ENCODE measurements around the gene C5orf47. TPM values are rescaled to one million over a fixed set of nuclear protein-coding genes. Genes with fewer than 3 reads are reported as not detected.

The C5orf47 gene
- total RNA-seq, 2 experiments from 2014 or later: not detected

DNA sequence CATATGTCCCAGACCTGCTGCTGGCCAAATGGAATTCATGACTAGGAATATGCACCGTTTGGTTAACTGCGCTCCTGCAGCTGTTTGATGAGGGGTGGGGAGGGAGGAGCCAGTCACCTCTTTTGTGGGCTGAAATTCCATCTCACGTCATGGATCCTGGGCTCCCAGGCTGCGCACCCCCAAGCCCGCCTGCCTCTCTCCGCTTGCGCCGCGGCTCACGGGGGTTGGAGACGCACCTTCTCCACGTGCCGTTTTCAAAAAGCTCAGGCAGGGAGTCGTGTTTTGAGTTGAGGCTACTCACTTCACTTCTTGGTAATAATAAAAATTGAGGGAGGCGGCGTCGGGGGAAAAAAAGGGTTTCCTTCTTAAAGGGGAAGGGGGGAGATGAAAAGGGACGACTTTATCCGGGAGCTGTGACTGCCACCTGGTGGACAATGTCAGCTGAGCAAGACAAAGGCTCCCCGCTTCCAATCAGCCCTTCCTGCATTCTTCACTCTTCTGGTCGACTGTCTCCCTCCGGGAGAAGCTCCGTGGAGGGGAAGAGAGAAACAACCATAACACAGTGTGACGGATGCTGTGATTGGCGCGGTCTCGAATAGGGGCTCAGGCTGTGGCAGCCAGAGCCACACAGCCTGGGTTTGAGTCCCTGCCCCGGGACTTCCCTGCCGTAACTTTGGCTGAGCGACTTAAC lies 15.9 kb upstream of the C5orf47 start:
- CTCF ChIA-PET: interaction anchor here (0.6 to 3.7 kb wide), 22 partner anchors 10 to 819 kb away, joined by 3 to 57 read pairs (median 3); partner anchors contain the start of genes BOD1 and CPEB4
- peaks cover 8% of the 10 kb centered on the region for H3K27me3 Mint-ChIP-seq (ENCODE audit: low read depth)
- peak overlapping the region; percentile 47 for H3K27ac Mint-ChIP-seq
- peaks cover 8% of the 10 kb centered on the region for H3K4me1 Mint-ChIP-seq (ENCODE audit: low read depth)
- DNase-seq: peak; percentile 90
- peak overlapping the region; percentile 71 for H3K4me3 Mint-ChIP-seq
- H3K36me3 Mint-ChIP-seq (ENCODE audit: low read depth): no peaks in the 10 kb centered on the region
- no peaks in the 10 kb centered on the region for H3K9me3 Mint-ChIP-seq
- intact Hi-C loops (cut with micrococcal nuclease): loop anchor here (1.0 to 10.0 kb wide), 7 partner anchors 55 to 679 kb away; partner anchors contain the start of gene CPEB4

- CTCF ChIA-PET: interaction anchor here (0.8 to 3.7 kb wide), 20 partner anchors 11 to 820 kb away, joined by 3 to 57 read pairs (median 3); partner anchors contain the start of genes BOD1 and CPEB4
- H3K4me1 Mint-ChIP-seq (ENCODE audit: low read depth): peaks cover 8% of the 10 kb centered on the region
- H3K36me3 Mint-ChIP-seq (ENCODE audit: low read depth): no peaks in the 10 kb centered on the region
- peak overlapping the region; percentile 47 for H3K27ac Mint-ChIP-seq
- intact Hi-C loops (cut with micrococcal nuclease): loop anchor here (1.0 to 10.0 kb wide), 7 partner anchors 55 to 679 kb away; partner anchors contain the start of gene CPEB4
- peaks cover 10% of the 10 kb centered on the region for H3K27me3 Mint-ChIP-seq (ENCODE audit: low read depth)
- peak overlapping the region; percentile 71 for H3K4me3 Mint-ChIP-seq
- DNase-seq: peak; percentile 23
- no peaks in the 10 kb centered on the region for H3K9me3 Mint-ChIP-seq
Measured at GRCh38 chr5:173973616-173973969, 15.4 kb upstream of the C5orf47 start.

DNA sequence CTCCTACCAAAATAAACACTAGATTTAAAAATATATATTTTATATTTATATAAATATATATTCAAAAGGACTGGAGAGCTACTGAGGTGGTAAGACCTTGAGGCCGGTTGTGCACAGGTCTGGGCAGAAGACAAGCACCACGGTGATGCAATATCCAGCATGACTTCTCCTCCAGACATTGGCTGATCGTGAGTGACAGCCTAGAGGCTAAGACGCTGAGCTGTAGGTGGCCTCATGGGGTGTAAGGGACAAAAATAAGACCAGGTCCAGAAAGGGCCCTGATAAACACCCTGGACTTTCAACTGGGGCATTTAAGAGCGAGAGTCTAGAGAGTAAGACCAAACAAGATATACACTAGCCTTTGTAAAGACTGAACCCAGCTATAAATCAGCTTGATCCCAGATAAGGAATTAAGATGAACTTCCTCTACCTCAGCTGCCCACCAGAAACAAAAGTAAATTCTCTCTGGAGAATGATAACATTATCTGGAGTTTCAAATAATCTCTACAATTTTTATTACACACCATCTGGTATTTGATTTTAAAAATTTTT lies 14.2 kb upstream of the C5orf47 start:
- CTCF ChIA-PET: interaction anchor here (1.1 to 3.7 kb wide), 3 partner anchors 352 to 383 kb away, joined by 3 to 57 read pairs (median 10); partner anchors contain the start of gene BOD1
- H3K27ac Mint-ChIP-seq: no peak overlapping the region
- peaks cover 8% of the 10 kb centered on the region for H3K4me1 Mint-ChIP-seq (ENCODE audit: low read depth)
- intact Hi-C loops (cut with micrococcal nuclease): loop anchor here (10.0 kb wide), 1 partner anchor 640 kb away; no protein-coding TSS in a partner anchor
- H3K27me3 Mint-ChIP-seq (ENCODE audit: low read depth): peaks cover 14% of the 10 kb centered on the region
- no peak for DNase-seq
- no peaks in the 10 kb centered on the region for H3K36me3 Mint-ChIP-seq (ENCODE audit: low read depth)
- H3K4me3 Mint-ChIP-seq: no peak overlapping the region
- H3K9me3 Mint-ChIP-seq: no peaks in the 10 kb centered on the region

GRCh38 chr5:173981185-173981761 lies 7.7 kb upstream of the C5orf47 start:
- CTCF ChIA-PET: interaction anchor here (1.0 kb wide), 1 partner anchor 363 kb away, joined by 3 read pairs; no protein-coding TSS in a partner anchor
- Mint-ChIP-seq H3K4me3 (no peak overlapping the region), H3K36me3 (ENCODE audit: low read depth) (no peaks in the 10 kb centered on the region), H3K9me3 (no peaks in the 10 kb centered on the region), H3K27ac (no peak overlapping the region), H3K4me1 (ENCODE audit: low read depth) (no peaks in the 10 kb centered on the region), H3K27me3 (ENCODE audit: low read depth) (peaks cover 27% of the 10 kb centered on the region)
- DNase-seq: no peak
- intact Hi-C loops (cut with micrococcal nuclease): no loop called here

GRCh38 chr5:173984218-173984617 lies 4.8 kb upstream of the C5orf47 start:
- H3K36me3 Mint-ChIP-seq (ENCODE audit: low read depth): no peaks in the 10 kb centered on the region
- DNase-seq: no peak

DNA sequence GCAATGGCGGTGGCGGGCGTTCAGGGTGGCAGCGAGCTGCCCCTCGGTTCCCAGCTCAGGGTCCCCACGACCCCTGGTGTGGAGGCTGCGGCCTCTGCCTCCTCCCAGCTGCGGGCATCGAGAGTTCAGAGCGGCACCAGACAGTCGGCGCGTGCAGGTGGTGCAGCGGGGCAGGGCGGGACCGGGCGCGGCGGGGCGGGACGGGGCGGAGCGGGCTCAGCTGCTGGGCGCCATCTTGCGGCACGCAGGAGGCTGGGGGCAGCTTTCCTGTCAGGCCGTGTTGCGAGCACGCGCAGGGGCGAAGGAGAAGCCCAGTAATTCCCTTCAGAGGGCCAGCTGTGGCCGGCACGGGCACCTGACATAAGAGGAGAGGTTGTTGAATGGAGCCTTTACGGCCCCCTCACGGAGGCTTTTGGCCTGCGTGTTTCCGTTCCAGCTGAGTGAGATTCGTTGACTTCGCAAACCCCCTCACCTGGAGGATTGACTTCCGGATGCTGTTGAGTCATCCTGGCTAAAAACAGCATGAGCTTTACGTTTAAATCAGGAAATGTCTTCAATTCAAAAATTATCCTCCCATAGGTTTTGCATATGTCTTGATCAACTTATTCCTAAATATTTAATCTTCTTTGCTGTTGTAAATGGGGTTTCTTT lies 587 bp downstream of the C5orf47 start:
- H3K36me3 Mint-ChIP-seq (ENCODE audit: low read depth): no peaks in the 10 kb centered on the region

More at GRCh38 chr5:173984218-173984617, 4.8 kb upstream of the C5orf47 start:
- Mint-ChIP-seq H3K27ac (no peak overlapping the region), H3K9me3 (no peaks in the 10 kb centered on the region), H3K4me3 (no peak overlapping the region), H3K27me3 (ENCODE audit: low read depth) (peaks cover 19% of the 10 kb centered on the region), H3K4me1 (ENCODE audit: low read depth) (no peaks in the 10 kb centered on the region)
- intact Hi-C loops (cut with micrococcal nuclease): no loop called here
- CTCF ChIA-PET: interaction anchor here (1.0 to 1.1 kb wide), 2 partner anchors 11 to 366 kb away, joined by 3 read pairs; no protein-coding TSS in a partner anchor

GRCh38 chr5:173997331-173997730 lies 8.4 kb downstream of the C5orf47 start:
- Mint-ChIP-seq H3K4me1 (ENCODE audit: low read depth) (no peaks in the 10 kb centered on the region), H3K9me3 (no peaks in the 10 kb centered on the region), H3K4me3 (no peak overlapping the region), H3K27me3 (ENCODE audit: low read depth) (peaks cover 18% of the 10 kb centered on the region), H3K36me3 (ENCODE audit: low read depth) (no peaks in the 10 kb centered on the region), H3K27ac (no peak overlapping the region)
- DNase-seq: no peak
- CTCF ChIA-PET: interaction anchor here (1.7 kb wide), 1 partner anchor 24 kb away, joined by 5 read pairs; no protein-coding TSS in a partner anchor
- intact Hi-C loops (cut with micrococcal nuclease): no loop called here

More for the DNA sequence above, 587 bp downstream of the C5orf47 start:
- intact Hi-C loops (cut with micrococcal nuclease): no loop called here
- DNase-seq: no peak
- H3K4me3 Mint-ChIP-seq: no peak overlapping the region
- H3K9me3 Mint-ChIP-seq: peaks cover 3% of the 10 kb centered on the region
- CTCF ChIA-PET: no interaction called here
- no peak overlapping the region for H3K27ac Mint-ChIP-seq
- peaks cover 4% of the 10 kb centered on the region for H3K27me3 Mint-ChIP-seq (ENCODE audit: low read depth)
- H3K4me1 Mint-ChIP-seq (ENCODE audit: low read depth): no peaks in the 10 kb centered on the region

GRCh38 chr5:173998531-173998930 lies 9.6 kb downstream of the C5orf47 start:
- no peak overlapping the region for H3K4me3 Mint-ChIP-seq
- no peaks in the 10 kb centered on the region for H3K9me3 Mint-ChIP-seq
- CTCF ChIA-PET: no interaction called here
- peaks cover 18% of the 10 kb centered on the region for H3K27me3 Mint-ChIP-seq (ENCODE audit: low read depth)
- H3K4me1 Mint-ChIP-seq (ENCODE audit: low read depth): peaks cover 3% of the 10 kb centered on the region
- intact Hi-C loops (cut with micrococcal nuclease): no loop called here
- H3K36me3 Mint-ChIP-seq (ENCODE audit: low read depth): no peaks in the 10 kb centered on the region
- DNase-seq: no peak
- no peak overlapping the region for H3K27ac Mint-ChIP-seq

DNA sequence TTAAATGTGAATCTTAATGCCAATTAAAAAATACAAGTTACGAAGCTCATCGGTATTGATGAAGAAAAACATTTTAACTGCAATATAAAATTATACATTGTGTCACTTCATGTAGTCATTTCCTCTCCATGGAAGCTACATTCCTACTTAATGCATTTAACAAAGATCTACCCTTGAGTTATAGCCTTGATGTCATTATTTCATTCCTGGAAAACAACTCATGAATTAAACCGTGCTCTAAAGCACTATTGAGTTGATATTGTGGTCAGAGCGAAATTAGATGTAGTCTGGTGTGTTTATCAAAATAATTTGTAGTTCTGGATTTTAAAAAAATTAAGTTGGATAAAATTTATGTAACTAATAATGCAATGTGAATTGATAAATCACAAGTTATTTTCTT lies 11.1 kb downstream of the C5orf47 start:
- no peaks in the 10 kb centered on the region for H3K36me3 Mint-ChIP-seq (ENCODE audit: low read depth)
- intact Hi-C loops (cut with micrococcal nuclease): no loop called here

GRCh38 chr5:174003795-174004194 lies 14.8 kb downstream of the C5orf47 start:
- no peaks in the 10 kb centered on the region for H3K9me3 Mint-ChIP-seq
- H3K4me3 Mint-ChIP-seq: no peak overlapping the region
- DNase-seq: no peak
- H3K36me3 Mint-ChIP-seq (ENCODE audit: low read depth): no peaks in the 10 kb centered on the region
- CTCF ChIA-PET: no interaction called here
- H3K27ac Mint-ChIP-seq: no peak overlapping the region
- peaks cover 4% of the 10 kb centered on the region for H3K4me1 Mint-ChIP-seq (ENCODE audit: low read depth)
- intact Hi-C loops (cut with micrococcal nuclease): no loop called here
- peaks cover 10% of the 10 kb centered on the region for H3K27me3 Mint-ChIP-seq (ENCODE audit: low read depth)

More for the DNA sequence above, 11.1 kb downstream of the C5orf47 start:
- H3K4me3 Mint-ChIP-seq: no peak overlapping the region
- DNase-seq: no peak
- peaks cover 4% of the 10 kb centered on the region for H3K4me1 Mint-ChIP-seq (ENCODE audit: low read depth)
- H3K27me3 Mint-ChIP-seq (ENCODE audit: low read depth): peaks cover 16% of the 10 kb centered on the region
- CTCF ChIA-PET: no interaction called here
- H3K27ac Mint-ChIP-seq: no peak overlapping the region
- no peaks in the 10 kb centered on the region for H3K9me3 Mint-ChIP-seq

DNA sequence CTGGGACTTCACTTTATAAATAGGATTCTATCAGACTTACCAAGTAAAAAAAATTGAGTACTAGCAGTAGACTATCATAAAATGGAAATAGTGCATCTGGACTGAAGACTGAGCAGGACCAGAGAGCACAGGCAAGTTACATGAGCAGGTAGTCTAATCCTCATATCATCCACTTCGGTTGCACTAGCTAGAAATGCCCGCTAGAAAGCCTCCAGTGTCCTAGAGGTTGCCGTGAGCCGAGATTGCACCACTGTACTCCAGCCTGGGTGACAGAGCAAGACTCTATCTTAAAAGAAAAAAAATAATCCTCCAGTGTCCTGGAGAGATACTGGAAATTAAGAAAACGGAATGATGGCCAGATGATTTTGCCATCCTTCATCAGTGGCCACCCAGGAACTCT lies 20.0 kb downstream of the C5orf47 start:
- intact Hi-C loops (cut with micrococcal nuclease): no loop called here
- no peak overlapping the region for H3K4me3 Mint-ChIP-seq
- no peak for DNase-seq
- no peaks in the 10 kb centered on the region for H3K36me3 Mint-ChIP-seq (ENCODE audit: low read depth)
- no peak overlapping the region for H3K27ac Mint-ChIP-seq
- no peaks in the 10 kb centered on the region for H3K9me3 Mint-ChIP-seq
- peaks cover 10% of the 10 kb centered on the region for H3K27me3 Mint-ChIP-seq (ENCODE audit: low read depth)
- CTCF ChIA-PET: interaction anchor here (0.5 kb wide), 1 partner anchor 948 kb away, joined by 3 read pairs; no protein-coding TSS in a partner anchor
- H3K4me1 Mint-ChIP-seq (ENCODE audit: low read depth): no peaks in the 10 kb centered on the region

GRCh38 chr5:174010365-174010764 lies 21.4 kb downstream of the C5orf47 start:
- Mint-ChIP-seq H3K27me3 (ENCODE audit: low read depth) (peaks cover 6% of the 10 kb centered on the region), H3K4me1 (ENCODE audit: low read depth) (no peaks in the 10 kb centered on the region), H3K27ac (no peak overlapping the region), H3K4me3 (no peak overlapping the region), H3K9me3 (no peaks in the 10 kb centered on the region), H3K36me3 (ENCODE audit: low read depth) (no peaks in the 10 kb centered on the region)
- CTCF ChIA-PET: no interaction called here
- intact Hi-C loops (cut with micrococcal nuclease): no loop called here
- DNase-seq: no peak
